CD4-positive, alpha-beta T cell treated with Interleukin-6 for 4 hours (primary cell): ENCODE data around the gene MYH11.
"Not testable (repeated sequence)": the region's sequence is repeated elsewhere in the genome, so short reads cannot be mapped to it uniquely, and the experiment has no call there.

ENCODE experiments used
- DNase-seq: peaks from one replicate; pipeline ENCODE4 v3.0.0-alpha.2; 2020; ENCODE audit warnings: mixed read lengths

The MYH11 gene

GRCh38 chr16:15747937-15748336, 108.9 kb downstream of the MYH11 start:
- no peak for DNase-seq

DNA sequence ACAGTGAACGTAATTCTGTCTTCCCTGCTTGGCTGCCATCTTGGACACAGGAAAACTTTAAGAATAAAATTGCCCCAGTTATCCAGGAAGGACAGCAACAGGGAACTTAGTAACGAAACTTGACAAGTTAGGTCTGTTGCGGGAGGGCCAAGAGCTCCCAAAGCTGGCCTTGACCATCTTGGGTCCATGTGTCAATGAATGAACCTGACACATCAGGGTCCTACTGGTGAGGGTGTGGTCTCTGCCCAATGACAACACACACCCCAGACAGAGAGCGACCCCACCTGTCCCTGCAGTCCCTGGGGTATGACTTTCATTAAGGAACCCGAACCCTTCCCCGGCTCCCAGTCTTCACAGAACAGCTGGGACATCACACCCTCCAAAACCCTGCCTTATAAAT, 110.5 kb downstream of the MYH11 start:
- no peak for DNase-seq

- DNase-seq, result no peak
These were observed 113.2 kb downstream of the MYH11 start for GRCh38 chr16:15743657-15744056.

- no peak for DNase-seq
These were observed 114.1 kb downstream of the MYH11 start for GRCh38 chr16:15742716-15743115.

- DNase-seq, result no peak
These were observed 115.5 kb downstream of the MYH11 start for GRCh38 chr16:15741207-15741871.

- DNase-seq, result no peak
These were observed 116.9 kb downstream of the MYH11 start for GRCh38 chr16:15739950-15740349.

DNA sequence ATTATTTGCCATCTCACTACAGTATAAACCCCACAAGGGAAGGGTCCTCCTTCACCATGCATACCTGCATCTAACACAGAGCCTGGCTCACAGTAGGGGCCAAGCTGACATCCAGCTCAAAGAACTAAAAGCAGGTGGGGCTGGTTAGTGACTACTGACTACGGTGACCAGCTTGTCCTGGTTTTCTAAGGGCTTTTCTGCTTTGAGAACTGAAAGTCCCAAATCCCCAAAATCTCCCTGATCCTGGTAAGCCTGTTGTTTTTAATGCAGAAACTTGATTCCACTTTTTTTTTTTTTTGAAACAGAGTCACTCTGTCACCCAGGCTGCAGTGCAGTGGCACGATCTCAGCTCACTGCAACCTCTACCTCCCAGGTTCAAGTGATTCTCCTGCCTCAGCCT, 117.4 kb downstream of the MYH11 start:
- DNase-seq, result no peak

GRCh38 chr16:15737140-15737644, 119.6 kb downstream of the MYH11 start:
- no peak for DNase-seq

GRCh38 chr16:15736529-15736928, 120.3 kb downstream of the MYH11 start:
- no peak for DNase-seq

DNA sequence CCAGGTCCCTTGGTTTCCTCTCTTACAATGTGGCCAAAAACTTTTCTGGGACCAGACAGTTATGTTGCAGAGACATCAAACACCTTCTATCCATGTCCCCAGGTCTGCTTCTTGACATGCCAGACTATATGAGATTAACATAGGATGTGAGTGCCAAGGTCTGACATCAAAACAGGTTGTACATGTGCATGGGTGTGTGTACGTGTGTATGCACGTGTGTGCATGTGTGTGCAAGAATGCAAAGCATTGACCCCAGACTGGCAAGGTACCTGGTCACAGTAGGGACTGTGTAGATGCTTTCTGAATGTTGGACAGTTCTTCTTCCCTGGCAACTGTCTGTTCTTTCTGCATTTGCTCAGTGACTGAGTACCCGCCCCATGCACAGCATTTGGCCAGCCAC, 121.2 kb downstream of the MYH11 start:
- DNase-seq, result no peak

GRCh38 chr16:15732416-15732815, 124.4 kb downstream of the MYH11 start:
- no peak for DNase-seq

DNA sequence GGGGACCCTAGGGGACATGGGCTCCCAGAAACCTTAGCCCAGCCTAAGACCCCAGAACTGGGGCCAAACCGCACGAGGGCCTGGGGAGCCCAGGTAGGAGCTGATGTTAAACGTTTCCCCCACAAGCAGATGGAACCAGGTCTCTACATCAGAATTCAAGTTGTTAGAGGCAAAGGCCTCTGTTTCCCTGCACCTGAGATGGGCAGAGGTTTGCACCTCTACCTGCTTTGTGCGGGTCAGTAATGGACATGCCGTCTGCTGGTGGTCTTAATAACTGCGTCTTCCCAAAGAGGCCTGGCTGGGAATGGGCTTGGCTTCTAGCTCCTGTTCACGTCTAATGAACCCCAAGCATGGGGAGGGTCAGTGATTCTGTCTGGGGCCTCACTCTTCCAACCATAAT, 127.7 kb downstream of the MYH11 start:
- DNase-seq, result no peak

DNA sequence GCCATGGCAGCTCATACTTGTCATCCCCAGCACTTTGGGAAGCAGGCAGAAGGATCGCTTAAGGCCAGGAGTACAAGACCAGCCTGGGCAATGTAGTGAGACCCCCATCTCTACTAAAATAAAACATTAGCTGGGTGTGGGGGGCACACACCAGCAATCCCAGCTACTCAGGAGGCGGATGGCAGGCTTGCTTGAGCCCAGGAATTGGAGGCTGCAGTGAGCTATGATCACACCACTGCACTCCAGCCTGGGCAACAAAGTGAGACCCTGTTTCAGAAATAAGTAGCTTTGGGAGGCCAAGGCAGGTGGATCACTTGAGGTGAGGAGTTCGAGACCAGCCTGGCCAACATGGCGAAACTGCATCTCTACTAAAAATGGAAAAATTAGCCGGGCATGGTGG, 129.1 kb downstream of the MYH11 start:
- not testable (repeated sequence) for DNase-seq

DNA sequence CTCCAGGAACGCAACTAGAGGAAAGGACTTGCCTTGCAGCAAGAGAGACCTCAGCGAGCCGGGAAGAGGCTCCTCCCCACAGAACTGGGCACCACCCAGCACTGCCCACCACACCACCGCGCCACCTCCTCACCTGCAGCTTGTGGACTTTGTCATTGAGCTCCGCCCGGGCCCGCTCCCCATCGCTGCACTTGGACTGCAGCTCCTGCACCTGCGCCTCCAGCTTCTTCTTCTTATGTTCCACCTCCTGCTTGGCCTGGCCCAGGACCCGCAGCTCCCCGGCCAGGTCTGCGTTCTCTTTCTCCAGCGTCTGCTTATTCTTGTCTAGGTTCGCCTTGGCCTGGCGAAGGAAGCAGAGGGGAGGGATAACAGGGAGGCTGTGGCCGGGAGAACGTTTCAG, 130.1 kb downstream of the MYH11 start:
- no peak for DNase-seq

DNA sequence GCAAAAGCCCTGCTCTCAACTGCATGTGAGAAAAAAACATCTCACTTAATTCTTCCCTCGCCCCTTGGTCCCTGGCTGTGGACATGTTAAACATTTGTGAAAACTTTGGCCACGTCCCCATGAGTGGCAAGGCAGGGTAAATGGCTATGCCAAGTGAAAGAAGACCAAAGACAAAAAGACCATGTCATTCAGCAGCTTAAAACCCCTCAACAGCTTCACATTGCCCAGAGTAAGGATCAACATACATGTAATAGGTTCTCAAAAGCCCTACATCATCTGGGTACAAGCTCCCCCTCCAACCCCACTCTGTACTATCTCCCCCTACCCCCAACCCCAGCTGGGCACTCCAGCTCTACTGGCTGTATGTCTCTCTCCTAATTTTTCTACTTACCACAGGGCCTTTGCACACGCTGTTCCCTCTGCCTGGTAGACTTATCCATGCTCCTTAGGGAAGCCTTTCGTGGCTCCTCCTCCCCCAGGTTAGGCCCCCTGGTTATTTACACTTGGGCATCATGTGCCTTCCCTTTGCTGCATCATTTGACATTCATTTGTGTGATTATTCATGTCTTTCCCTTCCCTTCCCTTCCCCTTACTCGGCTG, 131.1 kb downstream of the MYH11 start:
- DNase-seq, result no peak

DNA sequence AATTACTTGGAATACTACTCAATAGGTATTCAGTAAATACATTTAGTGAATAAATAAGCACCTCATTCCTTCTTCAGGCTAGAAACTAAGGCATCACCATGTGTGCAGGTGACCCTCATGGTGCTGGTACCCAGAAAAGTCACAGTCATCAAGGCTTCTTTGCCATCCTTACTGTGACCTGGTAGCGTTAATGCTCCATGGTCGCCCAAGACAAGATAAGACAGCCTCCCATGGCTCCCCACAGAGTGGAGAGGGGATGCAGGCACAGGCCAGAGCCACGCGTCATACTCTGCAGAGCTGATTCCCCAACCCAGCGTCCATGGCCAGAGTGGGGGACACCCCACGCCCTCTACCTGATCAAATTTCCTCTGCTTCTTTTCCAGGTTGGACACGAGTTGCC, 133.0 kb downstream of the MYH11 start:
- no peak for DNase-seq

DNA sequence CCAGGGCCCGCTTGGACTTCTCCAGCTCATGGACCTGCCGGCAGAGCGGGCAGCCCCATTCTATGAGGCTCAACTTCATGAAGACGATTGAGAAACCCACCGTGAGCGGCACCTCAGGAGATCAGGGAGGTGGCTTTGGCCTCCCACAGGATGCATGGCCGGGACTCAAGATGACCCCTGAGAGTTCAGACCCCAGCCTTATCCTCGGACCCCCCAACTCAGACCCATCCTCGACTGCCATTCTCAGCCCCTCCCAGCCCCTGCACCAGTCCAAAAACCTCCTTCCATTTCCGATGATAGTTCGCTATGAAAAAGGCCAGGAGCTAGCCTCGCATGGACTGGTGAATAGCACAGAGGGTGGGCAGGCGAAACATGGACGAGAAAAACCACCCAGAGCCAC, 135.8 kb downstream of the MYH11 start:
- DNase-seq, result no peak

DNA sequence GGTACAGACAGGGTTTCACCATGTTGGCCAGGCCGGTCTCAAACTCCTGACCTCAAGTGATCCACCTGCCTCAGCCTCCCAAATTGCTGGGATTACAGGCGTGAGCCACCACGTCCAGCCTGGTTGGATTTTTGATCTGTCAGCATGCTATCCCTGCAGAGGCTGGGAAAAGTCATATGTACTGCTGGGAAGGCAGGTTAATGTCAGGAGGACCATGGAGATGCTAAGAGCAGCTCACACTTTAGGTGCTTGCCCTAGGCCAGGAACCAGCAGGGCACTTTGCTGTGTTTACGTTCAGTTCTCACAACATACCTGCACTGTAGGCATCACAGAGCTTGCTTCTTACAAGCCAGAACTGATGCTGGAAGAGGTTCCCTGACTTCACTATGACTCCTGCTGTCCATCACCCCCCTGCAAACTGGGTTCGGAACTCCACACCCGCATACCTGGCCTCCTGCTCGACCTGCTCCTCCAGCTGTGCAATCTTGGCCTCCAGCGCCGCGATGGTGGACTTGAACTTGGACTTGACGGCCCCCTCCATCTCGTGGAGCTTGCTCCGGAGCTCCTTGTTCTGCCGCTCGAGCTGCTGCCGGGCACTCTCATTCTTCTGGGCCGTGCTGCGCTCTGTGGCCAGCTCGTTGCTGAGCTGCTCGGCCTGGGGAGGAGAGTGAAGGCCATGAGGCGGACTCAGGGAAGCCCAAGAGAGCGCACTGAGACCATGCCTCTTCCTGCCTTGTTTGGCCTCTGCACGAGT, 140.0 kb downstream of the MYH11 start:
- no peak for DNase-seq

DNA sequence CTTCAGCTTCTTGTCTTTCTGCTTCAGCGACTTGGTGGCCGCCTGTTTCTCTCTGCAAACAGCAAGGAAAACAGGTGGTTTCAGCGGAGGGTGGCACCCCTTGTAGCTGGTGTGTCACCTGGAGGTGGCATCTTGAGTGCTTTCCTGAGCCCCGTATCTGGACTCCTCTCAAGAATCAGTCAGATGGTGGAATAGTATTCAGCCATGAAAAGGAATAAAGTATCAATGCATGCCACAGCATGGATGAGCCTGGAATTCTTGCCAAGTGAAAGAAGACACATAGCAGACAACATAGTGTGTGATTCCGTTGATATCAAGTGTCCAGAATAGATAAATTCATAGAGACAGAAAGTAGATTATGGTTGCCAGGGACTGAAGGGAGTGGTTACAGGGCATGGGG, 141.6 kb downstream of the MYH11 start:
- DNase-seq, result no peak

DNA sequence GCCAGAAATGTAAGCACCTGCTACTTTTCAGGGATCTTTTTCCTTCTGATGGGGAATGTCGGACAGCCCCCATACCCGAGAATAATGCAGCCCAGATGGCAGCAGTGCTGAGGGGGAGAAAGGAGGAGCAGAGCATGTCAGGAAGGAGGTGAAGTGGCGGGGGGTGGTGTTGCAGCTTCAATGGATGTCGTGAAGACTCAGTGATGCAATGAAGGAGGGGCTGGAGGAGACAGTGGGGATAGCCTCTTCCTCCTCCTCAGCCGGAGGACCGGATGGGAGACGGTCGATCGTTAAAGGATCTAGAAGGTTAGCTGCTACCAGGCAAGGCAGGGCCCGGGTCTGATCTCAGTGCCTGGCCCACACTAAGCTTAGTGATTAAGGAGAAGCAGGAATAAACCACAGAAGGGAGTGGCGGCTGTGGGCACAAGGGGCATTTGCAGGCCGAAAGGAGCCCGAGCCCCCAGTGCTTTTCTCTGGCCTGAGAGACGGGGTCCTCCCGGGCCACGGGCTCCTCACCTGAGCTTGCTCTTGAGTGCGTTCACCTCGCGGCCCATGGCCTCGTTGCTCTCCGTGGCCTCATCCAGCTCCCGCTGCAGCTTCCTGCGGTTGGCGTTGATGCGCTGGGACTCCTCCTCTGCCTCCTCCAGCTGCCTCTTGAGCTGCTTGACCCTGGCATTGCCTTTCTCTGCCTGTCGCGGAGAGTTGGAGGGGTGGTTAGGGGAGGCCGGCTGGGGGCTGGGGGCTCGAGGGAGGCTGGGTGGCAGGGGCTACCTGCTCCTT, 142.2 kb downstream of the MYH11 start:
- DNase-seq, result no peak

- no peak for DNase-seq
These were observed 147.8 kb downstream of the MYH11 start for GRCh38 chr16:15708997-15709396.

- DNase-seq, result no peak
These were observed 148.7 kb downstream of the MYH11 start for GRCh38 chr16:15708096-15708495.

DNA sequence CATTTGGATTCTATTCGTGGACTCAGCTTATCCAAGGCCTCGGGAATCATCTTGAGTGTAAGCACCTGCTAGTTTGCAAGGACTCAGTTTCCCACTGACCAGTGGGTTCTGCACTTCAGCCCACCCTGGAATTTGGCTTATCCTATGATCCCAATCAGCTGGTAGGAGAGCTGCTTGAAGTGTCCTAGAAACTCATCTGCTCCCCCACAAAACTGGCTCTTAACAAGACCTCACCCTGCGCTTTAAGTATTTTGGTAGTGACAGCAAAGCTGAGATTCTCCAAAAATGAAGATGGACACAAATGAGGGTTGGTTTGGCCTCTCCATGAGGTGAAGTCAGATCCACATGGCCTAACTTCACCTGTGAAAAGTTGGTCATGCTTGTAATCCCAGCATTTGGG, 149.5 kb downstream of the MYH11 start:
- no peak for DNase-seq
